HG03565 (cell line): ENCODE data around the gene EMX1.

ENCODE experiments used
- ATAC-seq: cut with Tn5 transposase; IDR thresholded peaks from one replicate; pipeline ENCODE4 v1.9.1; 2021; ENCODE audit warnings: mild to moderate bottlenecking, moderate library complexity; ENCODE audit not compliant: unreplicated experiment

Gene EMX1

GRCh38 chr2:72974436-72974754 lies 57.1 kb downstream of the EMX1 start:
- no peak for ATAC-seq

- ATAC-seq = no peak
These were observed 57.7 kb downstream of the EMX1 start for GRCh38 chr2:72975017-72975416.

- ATAC-seq = no peak
These were observed 62.6 kb downstream of the EMX1 start for GRCh38 chr2:72979896-72980295.

GRCh38 chr2:72980535-72981217 lies 63.4 kb downstream of the EMX1 start:
- ATAC-seq = no peak

- ATAC-seq = no peak
These were observed 64.2 kb downstream of the EMX1 start for GRCh38 chr2:72981536-72981935.

- ATAC-seq = no peak
These were observed 64.9 kb downstream of the EMX1 start for GRCh38 chr2:72982219-72982618.

GRCh38 chr2:72982781-72983499 lies 65.6 kb downstream of the EMX1 start:
- ATAC-seq = no peak

GRCh38 chr2:72983500-72984161 lies 66.3 kb downstream of the EMX1 start:
- no peak for ATAC-seq

- ATAC-seq = no peak
These were observed 66.9 kb downstream of the EMX1 start for GRCh38 chr2:72984172-72984671.
